GM23338 (cell line): Measurements from ENCODE around the gene RYR2. TPM values are rescaled to one million over a fixed set of nuclear protein-coding genes. Genes with fewer than 3 reads are reported as not detected.

ENCODE experiments used
- ATAC-seq: fragments of 200-7000 bp; cut with Tn5 transposase; 3 replicates; pipeline ENCODE4 v1.9.1; 2020
- DNase-seq: peaks from one replicate; pipeline ENCODE4 v3.0.0-alpha.2; 2015; ENCODE audit warnings: low spot score
- H2AFZ ChIP-seq: fragments of 200-600 bp; sonication (generic); 2 replicates; pipeline ENCODE4 v1.8.0; 2016; ENCODE audit warnings: antibody characterized with exemption, mild to moderate bottlenecking, moderate library complexity
- H3F3A ChIP-seq: fragments of 200-600 bp; sonication (generic); replicated peaks from 2 replicates; pipeline ENCODE4 v1.8.0; 2017; ENCODE audit warnings: antibody characterized with exemption, mixed run types, low read depth
- H3K27ac ChIP-seq: fragments of 200-600 bp; sonication (generic); 2 replicates; pipeline ENCODE4 v1.6.1; 2016; ENCODE audit warnings: low read depth
- H3K27me3 ChIP-seq: fragments of 200-600 bp; sonication (generic); 2 replicates; pipeline ENCODE4 v1.8.0; 2016; ENCODE audit warnings: mild to moderate bottlenecking, mixed run types, moderate library complexity; ENCODE audit not compliant: insufficient read depth
- H3K36me3 ChIP-seq: fragments of 200-600 bp; sonication (generic); 2 replicates; pipeline ENCODE4 v1.8.0; 2016; ENCODE audit warnings: mild to moderate bottlenecking; ENCODE audit not compliant: insufficient read depth
- H3K4me1 ChIP-seq: fragments of 200-600 bp; sonication (generic); 2 replicates; pipeline ENCODE4 v1.8.0; 2016; ENCODE audit warnings: mild to moderate bottlenecking, moderate library complexity; ENCODE audit not compliant: insufficient read depth
- H3K4me2 ChIP-seq: fragments of 200-600 bp; sonication (generic); 2 replicates; pipeline ENCODE4 v1.7.1; 2017; ENCODE audit warnings: mixed run types
- H3K4me3 ChIP-seq: fragments of 200-600 bp; sonication (generic); 2 replicates; pipeline ENCODE4 v1.6.1; 2016; ENCODE audit warnings: mixed run types
- H3K79me2 ChIP-seq: fragments of 200-600 bp; sonication (generic); replicated peaks from 2 replicates; pipeline ENCODE4 v1.8.0; 2017; ENCODE audit warnings: mild to moderate bottlenecking; ENCODE audit not compliant: insufficient read depth
- H3K9me2 ChIP-seq: fragments of 200-600 bp; sonication (generic); 2 replicates; pipeline ENCODE4 v1.8.0; 2017; ENCODE audit not compliant: insufficient read depth
- H4K20me1 ChIP-seq: fragments of 200-600 bp; sonication (generic); replicated peaks from 2 replicates; pipeline ENCODE4 v1.8.0; 2017; ENCODE audit warnings: mild to moderate bottlenecking; ENCODE audit not compliant: insufficient read depth
- H3K27ac Mint-ChIP-seq: 2 replicates; pipeline ENCODE4 v1.8.0; 2020; ENCODE audit warnings: inconsistent platforms, mild to moderate bottlenecking, moderate library complexity, mixed read lengths
- H3K27me3 Mint-ChIP-seq: 3 replicates; pipeline ENCODE4 v1.8.0; 2022; ENCODE audit warnings: low read depth, mild to moderate bottlenecking, moderate library complexity, mixed read lengths, inconsistent platforms; ENCODE audit not compliant: insufficient read depth, poor library complexity
- H3K36me3 Mint-ChIP-seq: 3 replicates; pipeline ENCODE4 v1.8.0; 2021; ENCODE audit warnings: low read depth, mild to moderate bottlenecking, inconsistent platforms, moderate library complexity, mixed read lengths
- H3K4me1 Mint-ChIP-seq: 3 replicates; pipeline ENCODE4 v1.8.0; 2020; ENCODE audit warnings: mild to moderate bottlenecking, inconsistent platforms, mixed read lengths
- H3K4me3 Mint-ChIP-seq: 3 replicates; pipeline ENCODE4 v1.8.0; 2021; ENCODE audit warnings: moderate library complexity, mild to moderate bottlenecking, inconsistent platforms, mixed read lengths
- H3K9me3 Mint-ChIP-seq: 3 replicates; pipeline ENCODE4 v1.8.0; 2020; ENCODE audit warnings: moderate library complexity, mild to moderate bottlenecking, inconsistent platforms, mixed read lengths
- CREB1 ChIP-seq: fragments of 250-450 bp; sonication (Bioruptor Pico); IDR thresholded peaks from 2 replicates; pipeline ENCODE4 v1.5.0; 2020; ENCODE audit warnings: low read depth, mild to moderate bottlenecking, moderate library complexity
- ETS1 ChIP-seq: IDR thresholded peaks from 2 replicates; pipeline ENCODE4 v1.6.1; 2016; ENCODE audit warnings: antibody characterized with exemption
- EZH2 ChIP-seq: fragments of 200-600 bp; sonication (generic); IDR thresholded peaks from one replicate; pipeline ENCODE4 v1.8.0; 2017; ENCODE audit warnings: antibody characterized with exemption, mild to moderate bottlenecking, low read depth; ENCODE audit not compliant: unreplicated experiment
- EZH2phosphoT487 ChIP-seq: fragments of 200-600 bp; sonication (generic); IDR thresholded peaks from one replicate; pipeline ENCODE4 v1.8.1; 2018; ENCODE audit warnings: antibody characterized with exemption; ENCODE audit not compliant: unreplicated experiment
- JUNB ChIP-seq: IDR thresholded peaks from one replicate; pipeline ENCODE4 v1.6.1; 2016; ENCODE audit warnings: antibody characterized with exemption; ENCODE audit not compliant: unreplicated experiment
- NANOG ChIP-seq: IDR thresholded peaks from 2 replicates; pipeline ENCODE4 v1.6.1; 2016; ENCODE audit warnings: antibody characterized with exemption, borderline replicate concordance
- POLR2AphosphoS5 ChIP-seq: IDR thresholded peaks from 2 replicates; pipeline ENCODE4 v1.6.1; 2016; ENCODE audit warnings: antibody characterized with exemption, low read depth
- STAT1 ChIP-seq: IDR thresholded peaks from one replicate; pipeline ENCODE4 v1.6.1; 2016; ENCODE audit warnings: antibody characterized with exemption; ENCODE audit not compliant: unreplicated experiment
- ZNF114 ChIP-seq: fragments of 250-450 bp; sonication (Bioruptor Pico); IDR thresholded peaks from 2 replicates; pipeline ENCODE4 v1.5.0; 2020; ENCODE audit warnings: mild to moderate bottlenecking, moderate library complexity
- ZNF331 ChIP-seq: fragments of 250-450 bp; sonication (Bioruptor Pico); IDR thresholded peaks from 2 replicates; pipeline ENCODE4 v1.5.0; 2020; ENCODE audit warnings: low read depth, mild to moderate bottlenecking, moderate library complexity
- polyA plus RNA-seq: library from polyadenylated mRNA; unstranded; fragments of >200 nt; fragmentation: Nextera tagmentation; extraction: Ambion mirVana; gene quantifications from 2 replicates; pipeline ENCODE4 v1.2.1, GENCODE V29; 2016
- total RNA-seq: library from RNA; depleted of rRNA; stranded (reverse); fragments of >200 nt; shearing (Covaris generic); gene quantifications from 2 replicates; pipeline ENCODE4 v1.2.3, GENCODE V29; 2014
- TF ChIP-seq, protein P1 (sequence below): IDR thresholded peaks from one replicate; pipeline ENCODE4 v1.6.1; 2018; ENCODE audit warnings: antibody characterized with exemption; ENCODE audit not compliant: unreplicated experiment
- TF ChIP-seq, protein P2 (sequence below), 2 experiments: fragments of 200-600 bp in 1 of 2; sonication (generic) in 1 of 2; conservative IDR thresholded peaks; 2 replicates each; pipeline versions ENCODE4 v1.5.1 to v1.6.1; 2016 to 2017; ENCODE audit warnings: antibody characterized with exemption in 2 of 2, low read depth in 2 of 2, mild to moderate bottlenecking in 2 of 2, moderate library complexity in 1 of 2
- TF ChIP-seq, protein P3 (sequence below): fragments of 250-450 bp; sonication (Bioruptor Pico); IDR thresholded peaks from 2 replicates; pipeline ENCODE4 v1.5.0; 2020; ENCODE audit warnings: mild to moderate bottlenecking, moderate library complexity

The RYR2 gene
- total and polyA plus RNA-seq, 2 experiments from 2014 or later, result 8.9 to 10.0 TPM

GRCh38 chr1:237444120-237444790 is 402.3 kb downstream of the RYR2 start:
- no peak for DNase-seq
- no peaks in the 10 kb centered on the region for H3K9me3 Mint-ChIP-seq
- TF ChIP-seq CREB1 (CRISPR knock-in tag) (no peak), NANOG (no peak), STAT1 (no peak), EZH2phosphoT487 (no peak), JUNB (no peak), ETS1 (no peak), ZNF114 (CRISPR knock-in tag) (no peak), POLR2AphosphoS5 (no peak), ZNF331 (no peak), EZH2 (no peak)
- TF ChIP-seq, protein P1, sequence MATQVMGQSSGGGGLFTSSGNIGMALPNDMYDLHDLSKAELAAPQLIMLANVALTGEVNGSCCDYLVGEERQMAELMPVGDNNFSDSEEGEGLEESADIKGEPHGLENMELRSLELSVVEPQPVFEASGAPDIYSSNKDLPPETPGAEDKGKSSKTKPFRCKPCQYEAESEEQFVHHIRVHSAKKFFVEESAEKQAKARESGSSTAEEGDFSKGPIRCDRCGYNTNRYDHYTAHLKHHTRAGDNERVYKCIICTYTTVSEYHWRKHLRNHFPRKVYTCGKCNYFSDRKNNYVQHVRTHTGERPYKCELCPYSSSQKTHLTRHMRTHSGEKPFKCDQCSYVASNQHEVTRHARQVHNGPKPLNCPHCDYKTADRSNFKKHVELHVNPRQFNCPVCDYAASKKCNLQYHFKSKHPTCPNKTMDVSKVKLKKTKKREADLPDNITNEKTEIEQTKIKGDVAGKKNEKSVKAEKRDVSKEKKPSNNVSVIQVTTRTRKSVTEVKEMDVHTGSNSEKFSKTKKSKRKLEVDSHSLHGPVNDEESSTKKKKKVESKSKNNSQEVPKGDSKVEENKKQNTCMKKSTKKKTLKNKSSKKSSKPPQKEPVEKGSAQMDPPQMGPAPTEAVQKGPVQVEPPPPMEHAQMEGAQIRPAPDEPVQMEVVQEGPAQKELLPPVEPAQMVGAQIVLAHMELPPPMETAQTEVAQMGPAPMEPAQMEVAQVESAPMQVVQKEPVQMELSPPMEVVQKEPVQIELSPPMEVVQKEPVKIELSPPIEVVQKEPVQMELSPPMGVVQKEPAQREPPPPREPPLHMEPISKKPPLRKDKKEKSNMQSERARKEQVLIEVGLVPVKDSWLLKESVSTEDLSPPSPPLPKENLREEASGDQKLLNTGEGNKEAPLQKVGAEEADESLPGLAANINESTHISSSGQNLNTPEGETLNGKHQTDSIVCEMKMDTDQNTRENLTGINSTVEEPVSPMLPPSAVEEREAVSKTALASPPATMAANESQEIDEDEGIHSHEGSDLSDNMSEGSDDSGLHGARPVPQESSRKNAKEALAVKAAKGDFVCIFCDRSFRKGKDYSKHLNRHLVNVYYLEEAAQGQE, result no peak
- TF ChIP-seq, protein P2, sequence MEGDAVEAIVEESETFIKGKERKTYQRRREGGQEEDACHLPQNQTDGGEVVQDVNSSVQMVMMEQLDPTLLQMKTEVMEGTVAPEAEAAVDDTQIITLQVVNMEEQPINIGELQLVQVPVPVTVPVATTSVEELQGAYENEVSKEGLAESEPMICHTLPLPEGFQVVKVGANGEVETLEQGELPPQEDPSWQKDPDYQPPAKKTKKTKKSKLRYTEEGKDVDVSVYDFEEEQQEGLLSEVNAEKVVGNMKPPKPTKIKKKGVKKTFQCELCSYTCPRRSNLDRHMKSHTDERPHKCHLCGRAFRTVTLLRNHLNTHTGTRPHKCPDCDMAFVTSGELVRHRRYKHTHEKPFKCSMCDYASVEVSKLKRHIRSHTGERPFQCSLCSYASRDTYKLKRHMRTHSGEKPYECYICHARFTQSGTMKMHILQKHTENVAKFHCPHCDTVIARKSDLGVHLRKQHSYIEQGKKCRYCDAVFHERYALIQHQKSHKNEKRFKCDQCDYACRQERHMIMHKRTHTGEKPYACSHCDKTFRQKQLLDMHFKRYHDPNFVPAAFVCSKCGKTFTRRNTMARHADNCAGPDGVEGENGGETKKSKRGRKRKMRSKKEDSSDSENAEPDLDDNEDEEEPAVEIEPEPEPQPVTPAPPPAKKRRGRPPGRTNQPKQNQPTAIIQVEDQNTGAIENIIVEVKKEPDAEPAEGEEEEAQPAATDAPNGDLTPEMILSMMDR (conservative IDR thresholded peaks at IDR 0.05; ENCODE audit: low read depth in 2 of 2), result no peak
- TF ChIP-seq, protein P3, sequence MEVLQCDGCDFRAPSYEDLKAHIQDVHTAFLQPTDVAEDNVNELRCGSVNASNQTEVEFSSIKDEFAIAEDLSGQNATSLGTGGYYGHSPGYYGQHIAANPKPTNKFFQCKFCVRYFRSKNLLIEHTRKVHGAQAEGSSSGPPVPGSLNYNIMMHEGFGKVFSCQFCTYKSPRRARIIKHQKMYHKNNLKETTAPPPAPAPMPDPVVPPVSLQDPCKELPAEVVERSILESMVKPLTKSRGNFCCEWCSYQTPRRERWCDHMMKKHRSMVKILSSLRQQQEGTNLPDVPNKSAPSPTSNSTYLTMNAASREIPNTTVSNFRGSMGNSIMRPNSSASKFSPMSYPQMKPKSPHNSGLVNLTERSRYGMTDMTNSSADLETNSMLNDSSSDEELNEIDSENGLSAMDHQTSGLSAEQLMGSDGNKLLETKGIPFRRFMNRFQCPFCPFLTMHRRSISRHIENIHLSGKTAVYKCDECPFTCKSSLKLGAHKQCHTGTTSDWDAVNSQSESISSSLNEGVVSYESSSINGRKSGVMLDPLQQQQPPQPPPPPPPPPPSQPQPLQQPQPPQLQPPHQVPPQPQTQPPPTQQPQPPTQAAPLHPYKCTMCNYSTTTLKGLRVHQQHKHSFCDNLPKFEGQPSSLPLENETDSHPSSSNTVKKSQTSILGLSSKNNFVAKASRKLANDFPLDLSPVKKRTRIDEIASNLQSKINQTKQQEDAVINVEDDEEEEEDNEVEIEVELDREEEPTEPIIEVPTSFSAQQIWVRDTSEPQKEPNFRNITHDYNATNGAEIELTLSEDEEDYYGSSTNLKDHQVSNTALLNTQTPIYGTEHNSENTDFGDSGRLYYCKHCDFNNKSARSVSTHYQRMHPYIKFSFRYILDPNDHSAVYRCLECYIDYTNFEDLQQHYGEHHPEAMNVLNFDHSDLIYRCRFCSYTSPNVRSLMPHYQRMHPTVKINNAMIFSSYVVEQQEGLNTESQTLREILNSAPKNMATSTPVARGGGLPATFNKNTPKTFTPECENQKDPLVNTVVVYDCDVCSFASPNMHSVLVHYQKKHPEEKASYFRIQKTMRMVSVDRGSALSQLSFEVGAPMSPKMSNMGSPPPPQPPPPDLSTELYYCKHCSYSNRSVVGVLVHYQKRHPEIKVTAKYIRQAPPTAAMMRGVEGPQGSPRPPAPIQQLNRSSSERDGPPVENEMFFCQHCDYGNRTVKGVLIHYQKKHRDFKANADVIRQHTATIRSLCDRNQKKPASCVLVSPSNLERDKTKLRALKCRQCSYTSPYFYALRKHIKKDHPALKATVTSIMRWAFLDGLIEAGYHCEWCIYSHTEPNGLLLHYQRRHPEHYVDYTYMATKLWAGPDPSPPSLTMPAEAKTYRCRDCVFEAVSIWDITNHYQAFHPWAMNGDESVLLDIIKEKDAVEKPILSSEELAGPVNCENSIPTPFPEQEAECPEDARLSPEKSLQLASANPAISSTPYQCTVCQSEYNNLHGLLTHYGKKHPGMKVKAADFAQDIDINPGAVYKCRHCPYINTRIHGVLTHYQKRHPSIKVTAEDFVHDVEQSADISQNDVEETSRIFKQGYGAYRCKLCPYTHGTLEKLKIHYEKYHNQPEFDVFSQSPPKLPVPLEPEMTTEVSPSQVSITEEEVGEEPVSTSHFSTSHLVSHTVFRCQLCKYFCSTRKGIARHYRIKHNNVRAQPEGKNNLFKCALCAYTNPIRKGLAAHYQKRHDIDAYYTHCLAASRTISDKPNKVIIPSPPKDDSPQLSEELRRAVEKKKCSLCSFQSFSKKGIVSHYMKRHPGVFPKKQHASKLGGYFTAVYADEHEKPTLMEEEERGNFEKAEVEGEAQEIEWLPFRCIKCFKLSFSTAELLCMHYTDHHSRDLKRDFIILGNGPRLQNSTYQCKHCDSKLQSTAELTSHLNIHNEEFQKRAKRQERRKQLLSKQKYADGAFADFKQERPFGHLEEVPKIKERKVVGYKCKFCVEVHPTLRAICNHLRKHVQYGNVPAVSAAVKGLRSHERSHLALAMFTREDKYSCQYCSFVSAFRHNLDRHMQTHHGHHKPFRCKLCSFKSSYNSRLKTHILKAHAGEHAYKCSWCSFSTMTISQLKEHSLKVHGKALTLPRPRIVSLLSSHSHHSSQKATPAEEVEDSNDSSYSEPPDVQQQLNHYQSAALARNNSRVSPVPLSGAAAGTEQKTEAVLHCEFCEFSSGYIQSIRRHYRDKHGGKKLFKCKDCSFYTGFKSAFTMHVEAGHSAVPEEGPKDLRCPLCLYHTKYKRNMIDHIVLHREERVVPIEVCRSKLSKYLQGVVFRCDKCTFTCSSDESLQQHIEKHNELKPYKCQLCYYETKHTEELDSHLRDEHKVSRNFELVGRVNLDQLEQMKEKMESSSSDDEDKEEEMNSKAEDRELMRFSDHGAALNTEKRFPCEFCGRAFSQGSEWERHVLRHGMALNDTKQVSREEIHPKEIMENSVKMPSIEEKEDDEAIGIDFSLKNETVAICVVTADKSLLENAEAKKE (CRISPR knock-in tag), result no peak
- Histone ChIP-seq H3K4me3 (no peak overlapping the region), H3F3A (no peaks in the 10 kb centered on the region), H4K20me1 (no peaks in the 10 kb centered on the region), H3K36me3 (no peaks in the 10 kb centered on the region), H3K4me2 (no peak overlapping the region), H2AFZ (no peak overlapping the region), H3K79me2 (no peaks in the 10 kb centered on the region), H3K4me1 (no peaks in the 10 kb centered on the region), H3K9me2 (no peaks in the 10 kb centered on the region), H3K27ac (no peak overlapping the region), H3K27me3 (no peaks in the 10 kb centered on the region)
- no peak overlapping the region for H3K4me3 Mint-ChIP-seq
- no peaks in the 10 kb centered on the region for H3K27me3 Mint-ChIP-seq
- no peak overlapping the region for H3K27ac Mint-ChIP-seq
- H3K36me3 Mint-ChIP-seq, result no peaks in the 10 kb centered on the region
- H3K4me1 Mint-ChIP-seq, result no peaks in the 10 kb centered on the region
- no peak for ATAC-seq
